ENCODE results near the gene TRABD2B. TPM values are rescaled to one million over a fixed set of nuclear protein-coding genes. Genes with fewer than 3 reads are reported as not detected.

Gene TRABD2B
- total RNA-seq, 1 donor from 2014 or later, result 0.89 TPM

- TF ChIP-seq EZH2 (IDR thresholded peaks at IDR 0.05; ENCODE audit: insufficient read depth, low read length) (no peak), CTCF (IDR thresholded peaks at IDR 0.05; ENCODE audit: insufficient read depth, low read depth, low read length) (no peak)
- no peaks in the 10 kb centered on the region for H3K36me3 ChIP-seq (ENCODE audit: insufficient read depth, low read length)
- H3K27ac ChIP-seq (ENCODE audit: low read depth, low read length), result no peak overlapping the region
- H3K4me1 ChIP-seq (ENCODE audit: insufficient read depth, low read length), result no peaks in the 10 kb centered on the region
- H3K9me3 ChIP-seq (ENCODE audit: insufficient read depth, low read depth, low read length), result no peaks in the 10 kb centered on the region
- Mint-ChIP-seq H3K36me3 (ENCODE audit: low read depth, unreplicated experiment) (peaks cover 6% of the 10 kb centered on the region), H3K27ac (ENCODE audit: unreplicated experiment) (no peak overlapping the region), H3K4me3 (ENCODE audit: unreplicated experiment) (no peak overlapping the region), H3K9me3 (ENCODE audit: unreplicated experiment) (peaks cover 5% of the 10 kb centered on the region), H3K27me3 (ENCODE audit: low read depth, unreplicated experiment) (peaks cover 91% of the 10 kb centered on the region), H3K4me1 (ENCODE audit: low read depth, unreplicated experiment) (no peaks in the 10 kb centered on the region)
- FAIRE-seq, result no peak
- no peaks in the 10 kb centered on the region for H4K20me1 ChIP-seq (ENCODE audit: insufficient read depth, low read length)
- DNase-seq (ENCODE audit: low read depth), result no peak
- H2AFZ ChIP-seq (ENCODE audit: low read depth, low read length), result no peak overlapping the region
- H3K4me2 ChIP-seq (ENCODE audit: low read length), result no peak overlapping the region
- H3K27me3 ChIP-seq (ENCODE audit: insufficient read depth, low read length), result peaks cover 51% of the 10 kb centered on the region
- no peaks in the 10 kb centered on the region for H3K79me2 ChIP-seq (ENCODE audit: insufficient read depth, low read length)
- no peak overlapping the region for H3K4me3 ChIP-seq (ENCODE audit: insufficient read depth, low read depth, low read length)
- no peak overlapping the region for H3K9ac ChIP-seq (ENCODE audit: low read length)
Observed at GRCh38 chr1:47720111-47720510, 277.1 kb downstream of the TRABD2B start.

- Histone ChIP-seq H3K4me3 (ENCODE audit: insufficient read depth, low read depth, low read length) (no peak overlapping the region), H3K9me3 (ENCODE audit: insufficient read depth, low read depth, low read length) (no peaks in the 10 kb centered on the region), H3K27ac (ENCODE audit: low read depth, low read length) (no peak overlapping the region), H3K4me2 (ENCODE audit: low read length) (no peak overlapping the region), H3K79me2 (ENCODE audit: insufficient read depth, low read length) (no peaks in the 10 kb centered on the region), H3K4me1 (ENCODE audit: insufficient read depth, low read length) (no peaks in the 10 kb centered on the region), H3K36me3 (ENCODE audit: insufficient read depth, low read length) (no peaks in the 10 kb centered on the region), H4K20me1 (ENCODE audit: insufficient read depth, low read length) (no peaks in the 10 kb centered on the region), H3K27me3 (ENCODE audit: insufficient read depth, low read length) (peaks cover 54% of the 10 kb centered on the region), H2AFZ (ENCODE audit: low read depth, low read length) (no peak overlapping the region), H3K9ac (ENCODE audit: low read length) (no peak overlapping the region)
- H3K27me3 Mint-ChIP-seq (ENCODE audit: low read depth, unreplicated experiment), result peaks cover 94% of the 10 kb centered on the region
- no peak for TF ChIP-seq CTCF (IDR thresholded peaks at IDR 0.05; ENCODE audit: insufficient read depth, low read depth, low read length)
- no peak for TF ChIP-seq EZH2 (IDR thresholded peaks at IDR 0.05; ENCODE audit: insufficient read depth, low read length)
- FAIRE-seq (no peak), DNase-seq (ENCODE audit: low read depth) (no peak)
- no peak overlapping the region for H3K27ac Mint-ChIP-seq (ENCODE audit: unreplicated experiment)
- peaks cover 6% of the 10 kb centered on the region for H3K36me3 Mint-ChIP-seq (ENCODE audit: low read depth, unreplicated experiment)
- H3K4me3 Mint-ChIP-seq (ENCODE audit: unreplicated experiment), result no peak overlapping the region
- no peaks in the 10 kb centered on the region for H3K4me1 Mint-ChIP-seq (ENCODE audit: low read depth, unreplicated experiment)
- peaks cover 5% of the 10 kb centered on the region for H3K9me3 Mint-ChIP-seq (ENCODE audit: unreplicated experiment)
Observed at GRCh38 chr1:47717341-47717740, 279.8 kb downstream of the TRABD2B start.

GRCh38 chr1:47713975-47714767 lies 283.0 kb downstream of the TRABD2B start:
- no peaks in the 10 kb centered on the region for H4K20me1 ChIP-seq (ENCODE audit: insufficient read depth, low read length)
- no peaks in the 10 kb centered on the region for H3K79me2 ChIP-seq (ENCODE audit: insufficient read depth, low read length)
- no peak for TF ChIP-seq CTCF (IDR thresholded peaks at IDR 0.05; ENCODE audit: insufficient read depth, low read depth, low read length)
- TF ChIP-seq EZH2 (IDR thresholded peaks at IDR 0.05; ENCODE audit: insufficient read depth, low read length), result no peak
- H3K9me3 ChIP-seq (ENCODE audit: insufficient read depth, low read depth, low read length), result no peaks in the 10 kb centered on the region
- Mint-ChIP-seq H3K4me1 (ENCODE audit: low read depth, unreplicated experiment) (no peaks in the 10 kb centered on the region), H3K27ac (ENCODE audit: unreplicated experiment) (no peak overlapping the region), H3K36me3 (ENCODE audit: low read depth, unreplicated experiment) (no peaks in the 10 kb centered on the region), H3K27me3 (ENCODE audit: low read depth, unreplicated experiment) (peaks cover 87% of the 10 kb centered on the region), H3K9me3 (ENCODE audit: unreplicated experiment) (no peaks in the 10 kb centered on the region), H3K4me3 (ENCODE audit: unreplicated experiment) (no peak overlapping the region)
- no peak for DNase-seq (ENCODE audit: low read depth)
- H2AFZ ChIP-seq (ENCODE audit: low read depth, low read length), result no peak overlapping the region
- H3K4me1 ChIP-seq (ENCODE audit: insufficient read depth, low read length), result peaks cover 9% of the 10 kb centered on the region
- H3K9ac ChIP-seq (ENCODE audit: low read length), result no peak overlapping the region
- no peak for FAIRE-seq
- no peak overlapping the region for H3K4me2 ChIP-seq (ENCODE audit: low read length)
- H3K27ac ChIP-seq (ENCODE audit: low read depth, low read length), result no peak overlapping the region
- H3K27me3 ChIP-seq (ENCODE audit: insufficient read depth, low read length), result peaks cover 76% of the 10 kb centered on the region
- no peak overlapping the region for H3K4me3 ChIP-seq (ENCODE audit: insufficient read depth, low read depth, low read length)
- H3K36me3 ChIP-seq (ENCODE audit: insufficient read depth, low read length), result no peaks in the 10 kb centered on the region
